ENCODE results near the gene ERVV-1.
"Not testable (repeated sequence)": the region's sequence is repeated elsewhere in the genome, so short reads cannot be mapped to it uniquely, and the experiment has no call there.

The ERVV-1 gene

DNA sequence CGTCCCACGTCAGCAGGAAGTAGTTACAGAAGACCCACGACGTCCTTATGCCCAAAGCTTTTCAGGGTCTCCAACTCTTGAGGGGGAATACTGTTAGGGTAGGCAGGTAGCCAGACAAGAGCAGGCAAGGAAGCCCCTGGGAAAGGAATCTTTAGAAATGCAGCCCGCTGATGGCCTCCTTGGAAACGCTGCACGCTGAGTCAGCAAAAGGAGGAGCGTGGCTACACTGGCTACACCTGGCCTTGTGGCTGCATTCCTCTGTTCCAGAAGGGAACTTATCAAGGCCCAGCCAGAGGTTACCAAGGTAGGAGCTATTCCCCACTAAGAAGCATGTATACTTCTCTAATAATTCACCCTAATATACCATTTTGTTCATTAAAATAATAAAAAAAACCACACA, 2.0 kb downstream of the ERVV-1 start:
- Histone ChIP-seq H3K4me1 (ENCODE audit: control insufficient read depth, insufficient read depth, low read depth, low read length) (no peaks in the 10 kb centered on the region), H3K79me1 (replicated peaks; ENCODE audit: low read length, poor library complexity, severe bottlenecking) (no peaks in the 10 kb centered on the region), H3K27me3 (ENCODE audit: control insufficient read depth in 1 of 2, insufficient read depth in 1 of 2, low read length in 2 of 2) (no peaks in the 10 kb centered on the region), H3K9ac (ENCODE audit: low read length) (no peak overlapping the region), H2BK12ac (ENCODE audit: low read length in 2 of 2) (no peak overlapping the region), H3K14ac (ENCODE audit: low read length in 2 of 2) (no peak overlapping the region), H2BK120ac (ENCODE audit: low read depth, low read length) (no peak overlapping the region), H3K4me3 (ENCODE audit: insufficient read depth in 1 of 2, low read depth in 1 of 2, low read length in 2 of 2) (no peak overlapping the region), H4K8ac (ENCODE audit: low read length) (no peak overlapping the region), H3K23ac (ENCODE audit: low read length in 2 of 2) (no peak overlapping the region), H3K18ac (ENCODE audit: low read depth in 1 of 2, low read length in 2 of 2) (no peak overlapping the region), H2AK5ac (ENCODE audit: low read length, severe bottlenecking) (no peak overlapping the region), H3K36me3 (ENCODE audit: control insufficient read depth in 1 of 2, insufficient read depth in 2 of 2, low read depth in 1 of 2, low read length in 2 of 2) (no peaks in the 10 kb centered on the region), H2BK15ac (ENCODE audit: low read depth, poor library complexity, severe bottlenecking) (no peak overlapping the region), H3K4me2 (ENCODE audit: low read length, poor library complexity, severe bottlenecking) (no peak overlapping the region), H3K27ac (ENCODE audit: low read length, poor library complexity, severe bottlenecking) (no peak overlapping the region), H2BK5ac (ENCODE audit: low read depth, low read length, poor library complexity, severe bottlenecking) (no peak overlapping the region), H4K91ac (ENCODE audit: low read length) (no peak overlapping the region), H2AFZ (ENCODE audit: low read depth, low read length) (no peak overlapping the region), H3K9me3 (ENCODE audit: control insufficient read depth, low read length) (peaks cover 10% of the 10 kb centered on the region), H3K4ac (ENCODE audit: low read depth in 1 of 2, low read length in 2 of 2) (no peak overlapping the region)
- 91% methylated on average over 8 of the region's 8 CpGs for WGBS
- no peak for DNase-seq

DNA sequence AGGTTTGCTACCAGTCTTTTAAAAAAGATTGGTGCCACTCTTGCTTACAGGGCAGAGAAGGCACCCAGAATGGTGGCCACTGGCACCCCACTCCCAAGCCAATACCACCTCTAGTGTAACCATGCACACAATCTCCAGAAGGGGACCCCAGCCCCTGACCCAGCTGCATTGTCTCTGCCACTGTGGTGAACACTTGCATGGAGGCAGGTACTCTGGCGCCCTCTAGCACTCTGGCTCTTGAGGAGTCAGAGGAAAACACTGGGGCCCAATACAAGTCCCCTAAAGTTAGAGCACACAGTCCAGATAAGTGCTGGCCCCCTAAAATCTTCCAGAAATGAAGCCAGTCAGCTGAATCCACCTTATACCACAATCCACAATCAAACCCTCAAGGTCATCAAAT, 6.0 kb downstream of the ERVV-1 start:
- H2BK12ac ChIP-seq (ENCODE audit: low read length in 2 of 2) = no peak overlapping the region
- WGBS = 0% methylated on average over 1 of the region's 1 CpG
- no peak overlapping the region for H2BK120ac ChIP-seq (ENCODE audit: low read depth, low read length)
- no peak overlapping the region for H3K4me3 ChIP-seq (ENCODE audit: insufficient read depth in 1 of 2, low read depth in 1 of 2, low read length in 2 of 2)
- H3K27me3 ChIP-seq (ENCODE audit: control insufficient read depth in 1 of 2, insufficient read depth in 1 of 2, low read length in 2 of 2) = no peaks in the 10 kb centered on the region
- no peak overlapping the region for H2BK15ac ChIP-seq (ENCODE audit: low read depth, poor library complexity, severe bottlenecking)
- H3K23ac ChIP-seq (ENCODE audit: low read length in 2 of 2) = no peak overlapping the region
- no peak overlapping the region for H4K91ac ChIP-seq (ENCODE audit: low read length)
- H3K4me2 ChIP-seq (ENCODE audit: low read length, poor library complexity, severe bottlenecking) = no peak overlapping the region
- no peak overlapping the region for H3K4ac ChIP-seq (ENCODE audit: low read depth in 1 of 2, low read length in 2 of 2)
- H2AK5ac ChIP-seq (ENCODE audit: low read length, severe bottlenecking) = no peak overlapping the region
- H3K79me1 ChIP-seq (replicated peaks; ENCODE audit: low read length, poor library complexity, severe bottlenecking) = no peaks in the 10 kb centered on the region
- no peaks in the 10 kb centered on the region for H3K36me3 ChIP-seq (ENCODE audit: control insufficient read depth in 1 of 2, insufficient read depth in 2 of 2, low read depth in 1 of 2, low read length in 2 of 2)
- no peaks in the 10 kb centered on the region for H3K4me1 ChIP-seq (ENCODE audit: control insufficient read depth, insufficient read depth, low read depth, low read length)
- no peak overlapping the region for H4K8ac ChIP-seq (ENCODE audit: low read length)
- no peak overlapping the region for H3K9ac ChIP-seq (ENCODE audit: low read length)
- no peak overlapping the region for H3K18ac ChIP-seq (ENCODE audit: low read depth in 1 of 2, low read length in 2 of 2)
- no peak overlapping the region for H2BK5ac ChIP-seq (ENCODE audit: low read depth, low read length, poor library complexity, severe bottlenecking)
- H2AFZ ChIP-seq (ENCODE audit: low read depth, low read length) = no peak overlapping the region
- no peak for DNase-seq
- no peak overlapping the region for H3K14ac ChIP-seq (ENCODE audit: low read length in 2 of 2)
- H3K27ac ChIP-seq (ENCODE audit: low read length, poor library complexity, severe bottlenecking) = no peak overlapping the region
- peaks cover 14% of the 10 kb centered on the region for H3K9me3 ChIP-seq (ENCODE audit: control insufficient read depth, low read length)

DNA sequence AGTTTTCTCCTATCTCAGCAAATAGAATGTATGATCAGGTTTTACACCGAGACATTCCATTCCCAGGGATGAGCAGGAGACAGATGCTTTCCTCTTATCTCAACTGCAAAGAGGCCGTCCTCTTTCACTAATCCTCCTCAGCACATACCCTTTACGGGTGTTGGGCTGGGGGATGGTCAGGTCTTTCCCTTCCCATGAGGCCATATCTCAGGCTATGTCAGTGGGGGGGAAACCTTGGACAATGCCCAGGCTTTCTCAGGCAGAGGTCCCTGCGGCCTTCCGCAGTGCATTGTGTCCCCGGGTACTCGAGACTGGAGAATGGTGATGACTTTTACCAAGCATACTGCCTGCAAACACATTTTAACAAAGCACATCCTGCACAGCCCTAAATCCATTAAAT, 14.6 kb downstream of the ERVV-1 start:
- not testable (repeated sequence) for H3K18ac ChIP-seq (ENCODE audit: low read depth in 1 of 2, low read length in 2 of 2); H3K4me2 ChIP-seq (ENCODE audit: low read length, poor library complexity, severe bottlenecking); H4K8ac ChIP-seq (ENCODE audit: low read length); H3K4me3 ChIP-seq (ENCODE audit: insufficient read depth in 1 of 2, low read depth in 1 of 2, low read length in 2 of 2); H2BK120ac ChIP-seq (ENCODE audit: low read depth, low read length); H2BK12ac ChIP-seq (ENCODE audit: low read length in 2 of 2); H4K91ac ChIP-seq (ENCODE audit: low read length); H3K27me3 ChIP-seq (ENCODE audit: control insufficient read depth in 1 of 2, insufficient read depth in 1 of 2, low read length in 2 of 2); H3K27ac ChIP-seq (ENCODE audit: low read length, poor library complexity, severe bottlenecking); H2AFZ ChIP-seq (ENCODE audit: low read depth, low read length); H3K36me3 ChIP-seq (ENCODE audit: control insufficient read depth in 1 of 2, insufficient read depth in 2 of 2, low read depth in 1 of 2, low read length in 2 of 2); H3K9ac ChIP-seq (ENCODE audit: low read length); H3K4me1 ChIP-seq (ENCODE audit: control insufficient read depth, insufficient read depth, low read depth, low read length); H3K14ac ChIP-seq (ENCODE audit: low read length in 2 of 2); H2AK5ac ChIP-seq (ENCODE audit: low read length, severe bottlenecking); H3K23ac ChIP-seq (ENCODE audit: low read length in 2 of 2); H2BK15ac ChIP-seq (ENCODE audit: low read depth, poor library complexity, severe bottlenecking); H3K4ac ChIP-seq (ENCODE audit: low read depth in 1 of 2, low read length in 2 of 2); DNase-seq; H3K79me1 ChIP-seq (replicated peaks; ENCODE audit: low read length, poor library complexity, severe bottlenecking); H2BK5ac ChIP-seq (ENCODE audit: low read depth, low read length, poor library complexity, severe bottlenecking)
- H3K9me3 ChIP-seq (ENCODE audit: control insufficient read depth, low read length) = peaks cover 23% of the 10 kb centered on the region
- WGBS = 39% methylated on average over 6 of the region's 7 CpGs

DNA sequence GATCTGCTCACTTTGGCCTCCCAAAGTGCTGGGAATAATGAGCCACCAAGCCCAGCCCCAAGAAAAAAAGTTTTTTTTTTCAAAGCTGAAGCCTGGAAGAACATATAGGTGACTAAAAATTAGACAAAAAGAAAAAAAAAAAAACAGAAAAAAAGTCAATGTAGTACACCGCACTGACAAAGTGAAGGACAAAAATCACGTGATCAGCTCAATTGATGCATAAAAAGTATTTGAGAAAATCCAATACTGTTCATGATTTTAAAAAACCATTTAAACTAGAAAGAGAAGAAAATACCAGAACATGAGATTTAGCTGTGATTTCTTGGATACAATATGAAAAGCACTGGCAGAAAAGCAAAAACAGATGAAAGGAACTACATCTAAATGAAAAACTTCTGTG, 20.3 kb downstream of the ERVV-1 start:
- Histone ChIP-seq H2AFZ (ENCODE audit: low read depth, low read length) (no peak overlapping the region), H3K23ac (ENCODE audit: low read length in 2 of 2) (no peak overlapping the region), H2BK15ac (ENCODE audit: low read depth, poor library complexity, severe bottlenecking) (no peak overlapping the region), H3K27ac (ENCODE audit: low read length, poor library complexity, severe bottlenecking) (no peak overlapping the region), H2BK120ac (ENCODE audit: low read depth, low read length) (no peak overlapping the region), H4K8ac (ENCODE audit: low read length) (no peak overlapping the region), H3K27me3 (ENCODE audit: control insufficient read depth in 1 of 2, insufficient read depth in 1 of 2, low read length in 2 of 2) (no peaks in the 10 kb centered on the region), H3K4me2 (ENCODE audit: low read length, poor library complexity, severe bottlenecking) (no peak overlapping the region), H3K9me3 (ENCODE audit: control insufficient read depth, low read length) (peaks cover 49% of the 10 kb centered on the region), H3K4me3 (ENCODE audit: insufficient read depth in 1 of 2, low read depth in 1 of 2, low read length in 2 of 2) (no peak overlapping the region), H3K4ac (ENCODE audit: low read depth in 1 of 2, low read length in 2 of 2) (no peak overlapping the region), H3K79me1 (replicated peaks; ENCODE audit: low read length, poor library complexity, severe bottlenecking) (no peaks in the 10 kb centered on the region), H2BK12ac (ENCODE audit: low read length in 2 of 2) (no peak overlapping the region), H3K36me3 (ENCODE audit: control insufficient read depth in 1 of 2, insufficient read depth in 2 of 2, low read depth in 1 of 2, low read length in 2 of 2) (no peaks in the 10 kb centered on the region), H2BK5ac (ENCODE audit: low read depth, low read length, poor library complexity, severe bottlenecking) (no peak overlapping the region), H3K18ac (ENCODE audit: low read depth in 1 of 2, low read length in 2 of 2) (no peak overlapping the region), H3K9ac (ENCODE audit: low read length) (no peak overlapping the region), H3K14ac (ENCODE audit: low read length in 2 of 2) (no peak overlapping the region), H4K91ac (ENCODE audit: low read length) (no peak overlapping the region), H3K4me1 (ENCODE audit: control insufficient read depth, insufficient read depth, low read depth, low read length) (no peaks in the 10 kb centered on the region), H2AK5ac (ENCODE audit: low read length, severe bottlenecking) (no peak overlapping the region)
- DNase-seq = no peak
- 100% methylated on average over 1 of the region's 2 CpGs for WGBS

Measured in mesenchymal stem cell (in vitro differentiated cells and primary cell).